Upper lobe of left lung (tissue), 4 donors: ENCODE measurements around the gene TYROBP.

Experiments used
- POLR2A ChIP-seq, 4 donors: fragments of 450-650 bp; IDR thresholded peaks; one replicate each; pipeline ENCODE4 v1.5.1; 2016 to 2017; ENCODE audit warnings: antibody characterized with exemption in 4 of 4, mild to moderate bottlenecking in 2 of 4
- POLR2AphosphoS5 ChIP-seq, 2 donors: sonication (generic); formaldehyde crosslinking; IDR thresholded peaks; one replicate each; pipeline ENCODE4 v1.5.1; 2017; ENCODE audit warnings: antibody characterized with exemption in 2 of 2
- TF ChIP-seq, protein P1 (sequence below), 6 experiments: fragments of 450-650 bp in 4 of 6; fragments of 200-600 bp in 2 of 6; sonication (generic) in 2 of 6; IDR thresholded peaks; one replicate each; pipeline ENCODE4 v1.5.1; 2016 to 2019; ENCODE audit warnings: antibody characterized with exemption in 6 of 6

DNA sequence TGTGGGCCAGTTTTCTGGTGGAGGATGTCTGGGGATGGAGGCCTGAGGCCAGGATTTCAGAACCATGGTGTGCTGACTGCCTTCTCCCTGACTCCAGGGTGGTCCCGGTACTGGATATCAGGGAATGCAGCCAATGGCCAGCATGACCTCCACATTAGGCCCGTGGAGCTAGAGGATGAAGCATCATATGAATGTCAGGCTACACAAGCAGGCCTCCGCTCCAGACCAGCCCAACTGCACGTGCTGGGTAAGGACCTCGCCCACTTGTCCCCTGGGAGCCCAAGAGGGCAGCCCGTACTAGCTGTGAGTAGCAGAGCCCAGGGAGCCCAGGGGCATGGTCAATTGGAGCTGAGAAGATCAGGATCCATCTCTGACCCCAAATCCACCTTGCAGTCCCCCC is 49.8 kb downstream of the TYROBP start:
- TF ChIP-seq, protein P1, sequence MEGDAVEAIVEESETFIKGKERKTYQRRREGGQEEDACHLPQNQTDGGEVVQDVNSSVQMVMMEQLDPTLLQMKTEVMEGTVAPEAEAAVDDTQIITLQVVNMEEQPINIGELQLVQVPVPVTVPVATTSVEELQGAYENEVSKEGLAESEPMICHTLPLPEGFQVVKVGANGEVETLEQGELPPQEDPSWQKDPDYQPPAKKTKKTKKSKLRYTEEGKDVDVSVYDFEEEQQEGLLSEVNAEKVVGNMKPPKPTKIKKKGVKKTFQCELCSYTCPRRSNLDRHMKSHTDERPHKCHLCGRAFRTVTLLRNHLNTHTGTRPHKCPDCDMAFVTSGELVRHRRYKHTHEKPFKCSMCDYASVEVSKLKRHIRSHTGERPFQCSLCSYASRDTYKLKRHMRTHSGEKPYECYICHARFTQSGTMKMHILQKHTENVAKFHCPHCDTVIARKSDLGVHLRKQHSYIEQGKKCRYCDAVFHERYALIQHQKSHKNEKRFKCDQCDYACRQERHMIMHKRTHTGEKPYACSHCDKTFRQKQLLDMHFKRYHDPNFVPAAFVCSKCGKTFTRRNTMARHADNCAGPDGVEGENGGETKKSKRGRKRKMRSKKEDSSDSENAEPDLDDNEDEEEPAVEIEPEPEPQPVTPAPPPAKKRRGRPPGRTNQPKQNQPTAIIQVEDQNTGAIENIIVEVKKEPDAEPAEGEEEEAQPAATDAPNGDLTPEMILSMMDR (IDR thresholded peaks at IDR 0.05): no peak
- TF ChIP-seq POLR2A (IDR thresholded peaks at IDR 0.05) (no peak), POLR2AphosphoS5 (IDR thresholded peaks at IDR 0.05) (no peak)
